ENCODE measurements around the gene PTRH1. TPM values are rescaled to one million over a fixed set of nuclear protein-coding genes. Genes with fewer than 3 reads are reported as not detected.

The PTRH1 gene
- total and polyA plus RNA-seq, 2 donors from 2014 or later: 20.5 to 41.3 TPM

- no peak overlapping the region for H3K27ac ChIP-seq (ENCODE audit: low read depth in 2 of 2, low read length in 2 of 2)
- no peak overlapping the region for H3K9ac ChIP-seq (ENCODE audit: low read length in 3 of 3)
- H3K27me3 ChIP-seq (ENCODE audit: control insufficient read depth, insufficient read depth, low read length): no peaks in the 10 kb centered on the region
- FAIRE-seq (no peak), DNase-seq (peak in 1 of 5 donors; percentile 53)
- intact Hi-C loops (cut with DNase I): loop anchor here (5.0 kb wide), 1 partner anchor 33 kb away; the partner anchor contains the start of gene SH2D3C
- H3K4me1 ChIP-seq (ENCODE audit: control insufficient read depth in 2 of 3, insufficient read depth in 2 of 3, low read depth in 1 of 3, low read length in 3 of 3): peaks cover 0 to 3% (median 0%) of the 10 kb centered on the region in 3 donors
- no peaks in the 10 kb centered on the region for H3K36me3 ChIP-seq (ENCODE audit: control insufficient read depth in 2 of 3, insufficient read depth in 3 of 3, low read length in 3 of 3)
- H3K9me3 ChIP-seq (ENCODE audit: control insufficient read depth in 2 of 3, insufficient read depth in 1 of 3, low read length in 3 of 3): no peaks in the 10 kb centered on the region
- no peak overlapping the region for H3K4me3 ChIP-seq (ENCODE audit: low read length in 3 of 3)
- TF ChIP-seq, protein P1, sequence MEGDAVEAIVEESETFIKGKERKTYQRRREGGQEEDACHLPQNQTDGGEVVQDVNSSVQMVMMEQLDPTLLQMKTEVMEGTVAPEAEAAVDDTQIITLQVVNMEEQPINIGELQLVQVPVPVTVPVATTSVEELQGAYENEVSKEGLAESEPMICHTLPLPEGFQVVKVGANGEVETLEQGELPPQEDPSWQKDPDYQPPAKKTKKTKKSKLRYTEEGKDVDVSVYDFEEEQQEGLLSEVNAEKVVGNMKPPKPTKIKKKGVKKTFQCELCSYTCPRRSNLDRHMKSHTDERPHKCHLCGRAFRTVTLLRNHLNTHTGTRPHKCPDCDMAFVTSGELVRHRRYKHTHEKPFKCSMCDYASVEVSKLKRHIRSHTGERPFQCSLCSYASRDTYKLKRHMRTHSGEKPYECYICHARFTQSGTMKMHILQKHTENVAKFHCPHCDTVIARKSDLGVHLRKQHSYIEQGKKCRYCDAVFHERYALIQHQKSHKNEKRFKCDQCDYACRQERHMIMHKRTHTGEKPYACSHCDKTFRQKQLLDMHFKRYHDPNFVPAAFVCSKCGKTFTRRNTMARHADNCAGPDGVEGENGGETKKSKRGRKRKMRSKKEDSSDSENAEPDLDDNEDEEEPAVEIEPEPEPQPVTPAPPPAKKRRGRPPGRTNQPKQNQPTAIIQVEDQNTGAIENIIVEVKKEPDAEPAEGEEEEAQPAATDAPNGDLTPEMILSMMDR (IDR thresholded peaks at IDR 0.05; ENCODE audit: borderline replicate concordance, extremely low read depth, insufficient read depth): no peak
Observed at GRCh38 chr9:127744398-127745110, 29.1 kb upstream of the PTRH1 start.

GRCh38 chr9:127742435-127743088 is 27.1 kb upstream of the PTRH1 start:
- no peaks in the 10 kb centered on the region for H3K36me3 ChIP-seq (ENCODE audit: control insufficient read depth in 2 of 3, insufficient read depth in 3 of 3, low read length in 3 of 3)
- H3K27me3 ChIP-seq (ENCODE audit: control insufficient read depth, insufficient read depth, low read length): no peaks in the 10 kb centered on the region
- DNase-seq (peak in 4 of 5 donors; percentile 94 to 96 (median 95)), FAIRE-seq (no peak)
- peaks cover 0 to 3% (median 0%) of the 10 kb centered on the region in 3 donors for H3K4me1 ChIP-seq (ENCODE audit: control insufficient read depth in 2 of 3, insufficient read depth in 2 of 3, low read depth in 1 of 3, low read length in 3 of 3)
- no peaks in the 10 kb centered on the region for H3K9me3 ChIP-seq (ENCODE audit: control insufficient read depth in 2 of 3, insufficient read depth in 1 of 3, low read length in 3 of 3)
- H3K27ac ChIP-seq (ENCODE audit: low read depth in 2 of 2, low read length in 2 of 2): no peak overlapping the region
- no peak overlapping the region for H3K9ac ChIP-seq (ENCODE audit: low read length in 3 of 3)
- TF ChIP-seq, protein P1 (IDR thresholded peaks at IDR 0.05; ENCODE audit: borderline replicate concordance, extremely low read depth, insufficient read depth): no peak
- peak overlapping the region in 1 of 3 donors; percentile 33 for H3K4me3 ChIP-seq (ENCODE audit: low read length in 3 of 3)
- intact Hi-C loops (cut with DNase I): loop anchor here (5.0 kb wide), 1 partner anchor 35 kb away; the partner anchor contains the start of gene SH2D3C

GRCh38 chr9:127741831-127742434 is 26.5 kb upstream of the PTRH1 start:
- Histone ChIP-seq H3K27ac (ENCODE audit: low read depth in 2 of 2, low read length in 2 of 2) (no peak overlapping the region), H3K9ac (ENCODE audit: low read length in 3 of 3) (no peak overlapping the region), H3K36me3 (ENCODE audit: control insufficient read depth in 2 of 3, insufficient read depth in 3 of 3, low read length in 3 of 3) (no peaks in the 10 kb centered on the region), H3K4me1 (ENCODE audit: control insufficient read depth in 2 of 3, insufficient read depth in 2 of 3, low read depth in 1 of 3, low read length in 3 of 3) (peaks cover 0 to 3% (median 0%) of the 10 kb centered on the region in 3 donors), H3K27me3 (ENCODE audit: control insufficient read depth, insufficient read depth, low read length) (no peaks in the 10 kb centered on the region), H3K9me3 (ENCODE audit: control insufficient read depth in 2 of 3, insufficient read depth in 1 of 3, low read length in 3 of 3) (no peaks in the 10 kb centered on the region), H3K4me3 (ENCODE audit: low read length in 3 of 3) (peak overlapping the region in 1 of 3 donors; percentile 33)
- FAIRE-seq (no peak), DNase-seq (peak; percentile 84 to 93 (median 89))
- intact Hi-C loops (cut with DNase I): loop anchor here (5.0 kb wide), 1 partner anchor 35 kb away; the partner anchor contains the start of gene SH2D3C
- TF ChIP-seq, protein P1 (IDR thresholded peaks at IDR 0.05; ENCODE audit: borderline replicate concordance, extremely low read depth, insufficient read depth): no peak
